K562 (cell line): Measurements from ENCODE around the gene CCT4. TPM values are rescaled to one million over a fixed set of nuclear protein-coding genes. Genes with fewer than 3 reads are reported as not detected.

Experiments used
- ATAC-seq: fragments of 200-7000 bp; cut with Tn5 transposase; 3 replicates; pipeline ENCODE4 v1.9.1; 2020; ENCODE audit warnings: moderate library complexity
- BruUV-seq: library from RNA; stranded (reverse); fragments of 400-500 nt; replicated peaks from 2 replicates; lab custom pipeline; 2021; lab: Mats Ljungman, UMichigan
- CTCF ChIA-PET: fragments of 300-600 bp; formaldehyde crosslinking; extraction: SDS; loops from one replicate; lab custom pipeline; 2021; ENCODE audit warnings: low intra/inter-chr PET ratio; lab: Yijun Ruan, JAX
- POLR2A ChIA-PET: fragments of 300-600, 350-650 bp; sonication (Branson Sonifier 250); formaldehyde crosslinking; extraction: SDS; loops from one replicate; lab custom pipeline; 2021; ENCODE audit warnings: antibody characterized with exemption, inconsistent platforms; lab: Yijun Ruan, JAX
- DNase-seq, 4 experiments: peaks; one replicate each; pipeline versions ENCODE4 v3.0.0 to v3.0.0-alpha.2; 2011 to 2018; ENCODE audit warnings: low spot score in 3 of 4, mixed read lengths in 3 of 4; ENCODE audit errors: extremely low read depth in 1 of 4
- FAIRE-seq: peaks from 2 replicates; lab custom pipeline; 2011; peaks lifted over from hg19 to GRCh38; lab: Jason Lieb, UNC
- H2AFZ ChIP-seq: 2 replicates; pipeline ENCODE4 v1.6.0; 2011; ENCODE audit warnings: low read depth, low read length, control low read depth, inconsistent platforms
- H3K27ac ChIP-seq: fragments of 200-600 bp; 3 replicates; pipeline ENCODE4 v1.8.0; 2011; ENCODE audit warnings: low read depth, mild to moderate bottlenecking, control low read depth, inconsistent platforms, low read length, moderate library complexity, mixed read lengths; ENCODE audit errors: extremely low read depth
- H3K27me3 ChIP-seq, 2 experiments: fragments of 300-600 bp in 1 of 2; 2 replicates in 1 of 2; 3 replicates in 1 of 2; pipeline versions ENCODE4 v1.6.0 to v1.8.0; 2011; ENCODE audit warnings: inconsistent platforms in 2 of 2, low read length in 2 of 2, mild to moderate bottlenecking in 1 of 2, mixed read lengths in 1 of 2, moderate library complexity in 1 of 2; ENCODE audit not compliant: control insufficient read depth in 2 of 2, insufficient read depth in 2 of 2
- H3K36me3 ChIP-seq: fragments of 300-600 bp; 3 replicates; pipeline ENCODE4 v1.8.0; 2011; ENCODE audit warnings: mild to moderate bottlenecking, low read length, inconsistent platforms; ENCODE audit not compliant: control insufficient read depth, insufficient read depth
- H3K4me1 ChIP-seq, 2 experiments: fragments of 200-600 bp in 1 of 2; replicated peaks in 1 of 2; 2 replicates in 1 of 2; 3 replicates in 1 of 2; pipeline versions ENCODE4 v1.5.1 to v1.8.0; 2011; ENCODE audit warnings: inconsistent platforms in 2 of 2, low read length in 2 of 2, mild to moderate bottlenecking in 1 of 2, mixed read lengths in 1 of 2, moderate library complexity in 1 of 2; ENCODE audit not compliant: control insufficient read depth in 2 of 2, insufficient read depth in 2 of 2
- H3K4me2 ChIP-seq: 2 replicates; pipeline ENCODE4 v1.6.1; 2011; ENCODE audit warnings: low read length, control low read depth, inconsistent platforms, mixed read lengths; ENCODE audit not compliant: insufficient read depth
- H3K4me3 ChIP-seq: fragments of 200-600 bp; sonication (generic), shearing (Covaris generic); 2 replicates; pipeline ENCODE4 v1.5.1; 2016; ENCODE audit warnings: control low read depth, inconsistent platforms
- H3K79me2 ChIP-seq: fragments of 200-600 bp; 3 replicates; pipeline ENCODE4 v1.8.0; 2011; ENCODE audit warnings: low read length, inconsistent platforms; ENCODE audit not compliant: control insufficient read depth, insufficient read depth
- H3K9ac ChIP-seq, 2 experiments: 2 replicates each; pipeline versions ENCODE4 v1.6.0 to v1.6.1; 2011; ENCODE audit warnings: low read depth in 2 of 2, low read length in 2 of 2, control low read depth in 1 of 2, inconsistent platforms in 1 of 2, mild to moderate bottlenecking in 1 of 2, mixed read lengths in 1 of 2; ENCODE audit not compliant: insufficient read depth in 1 of 2
- H3K9me1 ChIP-seq: one replicate; pipeline ENCODE4 v1.6.0; 2011; ENCODE audit warnings: inconsistent platforms, mild to moderate bottlenecking, low read length, moderate library complexity; ENCODE audit not compliant: control insufficient read depth, insufficient read depth
- H3K9me3 ChIP-seq: replicated peaks from 2 replicates; pipeline ENCODE4 v1.5.1; 2011; ENCODE audit warnings: low read depth, low read length, inconsistent platforms; ENCODE audit not compliant: control insufficient read depth, insufficient read depth
- H4K20me1 ChIP-seq: replicated peaks from 2 replicates; pipeline ENCODE4 v1.6.1; 2011; ENCODE audit warnings: low read length, inconsistent platforms, mixed read lengths; ENCODE audit not compliant: control insufficient read depth, insufficient read depth
- CHAMP1 ChIP-seq: fragments of 450-650 bp; IDR thresholded peaks from 2 replicates; pipeline ENCODE4 v1.6.1; 2016; ENCODE audit warnings: mild to moderate bottlenecking
- DEAF1 ChIP-seq: fragments of 450-650 bp; formaldehyde crosslinking; IDR thresholded peaks from 2 replicates; pipeline ENCODE4 v1.4.0; 2020; ENCODE audit warnings: mild to moderate bottlenecking, moderate library complexity
- RAD21 ChIP-seq, 2 experiments: fragments of 250-450 bp in 1 of 2; fragments of 450-650 bp in 1 of 2; sonication (Bioruptor Pico) in 1 of 2; formaldehyde crosslinking in 1 of 2; IDR thresholded peaks in 1 of 2; conservative IDR thresholded peaks in 1 of 2; 2 replicates each; pipeline versions ENCODE4 v1.4.0 to v1.8.0; 2020 to 2022; ENCODE audit warnings: mild to moderate bottlenecking in 2 of 2, moderate library complexity in 1 of 2
- RUNX1 ChIP-seq: sonication (generic); IDR thresholded peaks from 2 replicates; pipeline ENCODE4 v1.6.1; 2016; ENCODE audit warnings: antibody characterized with exemption, low read depth
- SMC3 ChIP-seq: conservative IDR thresholded peaks from 2 replicates; pipeline ENCODE4 v1.6.1; 2011; ENCODE audit warnings: low read depth, low read length, improper control_type of control experiment; ENCODE audit not compliant: insufficient read depth
- TOE1 ChIP-seq, 2 experiments: fragments of 450-650 bp in 1 of 2; sonication (generic) in 1 of 2; formaldehyde crosslinking in 1 of 2; IDR thresholded peaks; 2 replicates each; pipeline versions ENCODE4 v1.7.1 to v1.8.0; 2016 to 2022; ENCODE audit warnings: borderline replicate concordance in 2 of 2, mild to moderate bottlenecking in 2 of 2, antibody characterized with exemption in 1 of 2, inconsistent platforms in 1 of 2, low read depth in 1 of 2, missing genetic modification reagents in 1 of 2, moderate library complexity in 1 of 2
- XRCC4 ChIP-seq: IDR thresholded peaks from one replicate; pipeline ENCODE4 v1.6.1; 2011; ENCODE audit not compliant: insufficient read depth, insufficient read length; ENCODE audit errors: extremely low read depth
- ZNF23 ChIP-seq: fragments of 250-450 bp; sonication (Bioruptor Pico); IDR thresholded peaks from 2 replicates; pipeline ENCODE4 v1.4.0; 2020; ENCODE audit warnings: mild to moderate bottlenecking
- WGBS: fragments of 100-300 bp; shearing (Covaris generic); methylation state at CpG from one replicate; pipeline ENCODE4 v1.1.6; 2016; ENCODE audit warnings: low coverage, mixed read lengths; ENCODE audit not compliant: insufficient coverage; ENCODE audit errors: missing lambda C conversion rate; 5-methylcytosine and 5-hydroxymethylcytosine counted together
- in situ Hi-C: fragments of 300-500 bp; cut with MboI; formaldehyde crosslinking; loops from 4 replicates; pipeline ENCODE4 v1.15.0; 2018; ENCODE audit warnings: inconsistent platforms, mixed read lengths
- intact Hi-C: fragments of 100-400 bp; cut with micrococcal nuclease; formaldehyde crosslinking; loops from 2 replicates; pipeline ENCODE4 v1.14.2; 2022
- polyA plus RNA-seq, 8 experiments: library from polyadenylated mRNA; depleted of rRNA in 4 of 8; stranded (reverse) in 5 of 8; unstranded in 3 of 8; fragments of >200 nt; fragmentation: Nextera tagmentation in 2 of 8; fragmentation: Illumina TruSeq in 1 of 8; extraction: Ambion mirVana in 2 of 8; extraction: Trizol in 1 of 8; gene quantifications; 2 replicates each; pipeline versions ENCODE4 v1.2.1 to v1.2.3, GENCODE V29; 2011 to 2014; ENCODE audit warnings: inconsistent platforms in 1 of 8, missing spikeins in 1 of 8
- total RNA-seq, 7 experiments: library from RNA; depleted of rRNA in 6 of 7; stranded (reverse); fragments of >200 nt in 6 of 7; fragmentation: Illumina TruSeq in 2 of 7; extraction: Trizol in 2 of 7; gene quantifications; 2 replicates each; pipeline versions ENCODE4 v1.2.1 to v1.2.3, GENCODE V29; 2011 to 2021; ENCODE audit warnings: low replicate concordance in 1 of 7

CCT4 gene
- total and polyA plus RNA-seq, 9 of the 15 experiments (the other 6 are each of a cell fraction or from before 2014, with no cell fraction given): 101 to 368 (median 303) TPM

- peak; percentile 79 for ATAC-seq
- intact Hi-C loops: no loop called here
- TF ChIP-seq CHAMP1 (no peak), RAD21 (CRISPR knock-in tag; conservative IDR thresholded peaks at IDR 0.05 in 1 of 2, IDR thresholded peaks at IDR 0.05 in 1 of 2) (peak; percentile 58 to 72), ZNF23 (CRISPR knock-in tag) (no peak), TOE1 (IDR thresholded peaks at IDR 0.05; ENCODE audit: borderline replicate concordance) (no peak), TOE1 (CRISPR knock-in tag; IDR thresholded peaks at IDR 0.05; ENCODE audit: borderline replicate concordance, low read depth) (no peak), DEAF1 (CRISPR knock-in tag) (peak; percentile 27; the same call in 1 of the 2 replicates), SMC3 (peak; percentile 37; the same call in 1 of the 2 replicates), XRCC4 (no peak), RUNX1 (no peak)
These were observed 10.4 kb upstream of the CCT4 start for GRCh38 chr2:61898810-61899209.

More at GRCh38 chr2:61898810-61899209, 10.4 kb upstream of the CCT4 start:
- 2% methylated on average over 2 of the region's 2 CpGs for WGBS
- Histone ChIP-seq H3K36me3 (no peaks in the 10 kb centered on the region), H3K79me2 (no peaks in the 10 kb centered on the region), H2AFZ (no peak overlapping the region), H3K9me1 (no peaks in the 10 kb centered on the region), H3K4me3 (no peak overlapping the region), H3K4me1 (no peaks in the 10 kb centered on the region; a peak in 1 of 5 replicates), H3K4me2 (no peak overlapping the region), H3K9me3 (no peaks in the 10 kb centered on the region), H3K27me3 (no peaks in the 10 kb centered on the region), H3K9ac (no peak overlapping the region), H4K20me1 (no peaks in the 10 kb centered on the region), H3K27ac (no peak overlapping the region)
- in situ Hi-C loops: no loop called here
- CTCF ChIA-PET: interaction anchor here (0.5 to 0.6 kb wide), 2 partner anchors 385 to 762 kb away, joined by 3 read pairs; no protein-coding TSS in a partner anchor
- POLR2A ChIA-PET: interaction anchor here (0.6 to 0.8 kb wide), 3 partner anchors 44 to 90 kb away, joined by 3 read pairs; no protein-coding TSS in a partner anchor
- DNase-seq (peak in 1 of 4 experiments; percentile 35), FAIRE-seq (no peak)
- BruUV-seq: no TSS peak
